Calu3 (cell line): ENCODE results near the gene GRIA4. TPM values are rescaled to one million over a fixed set of nuclear protein-coding genes. Genes with fewer than 3 reads are reported as not detected.

Experiments used
- BruUV-seq: library from RNA; stranded (reverse); fragments of 400-500 nt; replicated peaks from 2 replicates; lab custom pipeline; 2021; lab: Mats Ljungman, UMichigan
- CTCF ChIA-PET: fragments of 300-600 bp; sonication (Branson Sonifier 250); formaldehyde crosslinking; loops from one replicate; lab custom pipeline; 2022; ENCODE audit warnings: antibody characterized with exemption; lab: Charles Lee
- DNase-seq: peaks from one replicate; pipeline ENCODE4 v3.0.0; 2022
- H3K27ac Mint-ChIP-seq: one replicate; pipeline ENCODE4 v1.8.0; 2022; ENCODE audit warnings: mixed read lengths; ENCODE audit not compliant: unreplicated experiment
- H3K27me3 Mint-ChIP-seq: one replicate; pipeline ENCODE4 v1.8.0; 2022; ENCODE audit warnings: mixed read lengths; ENCODE audit not compliant: unreplicated experiment
- H3K36me3 Mint-ChIP-seq: one replicate; pipeline ENCODE4 v1.8.0; 2022; ENCODE audit warnings: mild to moderate bottlenecking, moderate library complexity, mixed read lengths; ENCODE audit not compliant: insufficient read depth, unreplicated experiment
- H3K4me1 Mint-ChIP-seq: one replicate; pipeline ENCODE4 v1.8.0; 2022; ENCODE audit warnings: mild to moderate bottlenecking, low read depth, mixed read lengths; ENCODE audit not compliant: unreplicated experiment
- H3K4me3 Mint-ChIP-seq: one replicate; pipeline ENCODE4 v1.8.0; 2022; ENCODE audit warnings: mild to moderate bottlenecking, low read depth, moderate library complexity, mixed read lengths; ENCODE audit not compliant: unreplicated experiment
- H3K9me3 Mint-ChIP-seq: one replicate; pipeline ENCODE4 v1.8.0; 2022; ENCODE audit warnings: low read depth, mixed read lengths; ENCODE audit not compliant: unreplicated experiment
- CTCF ChIP-seq: fragments of 200-600 bp; IDR thresholded peaks from one replicate; pipeline ENCODE4 v1.8.0; 2022; ENCODE audit warnings: antibody characterized with exemption; ENCODE audit not compliant: unreplicated experiment
- intact Hi-C: fragments of 100-400 bp; cut with micrococcal nuclease; formaldehyde crosslinking; loops from one replicate; pipeline ENCODE4 v1.10.0; 2022; ENCODE audit not compliant: unreplicated experiment
- total RNA-seq: library from RNA; stranded (reverse); gene quantifications from 2 replicates; pipeline ENCODE4 v1.2.3, GENCODE V29; 2022

GRIA4 gene
- total RNA-seq, 1 experiment from 2014 or later, result not detected

- CTCF ChIA-PET, result no interaction called here
- DNase-seq, result no peak
- Mint-ChIP-seq H3K27ac (no peak overlapping the region), H3K4me3 (no peak overlapping the region), H3K4me1 (no peaks in the 10 kb centered on the region), H3K9me3 (no peaks in the 10 kb centered on the region), H3K36me3 (no peaks in the 10 kb centered on the region), H3K27me3 (no peaks in the 10 kb centered on the region)
- BruUV-seq, result no TSS peak
- intact Hi-C loops, result no loop called here
- no peak for TF ChIP-seq CTCF
Measured at GRCh38 chr11:105911454-105911853, 301.6 kb downstream of the GRIA4 start.

- Mint-ChIP-seq H3K4me1 (no peaks in the 10 kb centered on the region), H3K36me3 (no peaks in the 10 kb centered on the region), H3K27ac (no peak overlapping the region), H3K4me3 (no peak overlapping the region), H3K9me3 (no peaks in the 10 kb centered on the region), H3K27me3 (no peaks in the 10 kb centered on the region)
- no peak for TF ChIP-seq CTCF
- no TSS peak for BruUV-seq
- CTCF ChIA-PET, result no interaction called here
- DNase-seq, result no peak
- intact Hi-C loops, result no loop called here
Measured at GRCh38 chr11:105912666-105913065, 302.8 kb downstream of the GRIA4 start.

GRCh38 chr11:105915021-105915420 is 305.1 kb downstream of the GRIA4 start:
- CTCF ChIA-PET, result no interaction called here
- no peaks in the 10 kb centered on the region for H3K27me3 Mint-ChIP-seq
- intact Hi-C loops, result no loop called here
- no peak overlapping the region for H3K4me3 Mint-ChIP-seq
- no TSS peak for BruUV-seq
- H3K4me1 Mint-ChIP-seq, result no peaks in the 10 kb centered on the region
- no peak for TF ChIP-seq CTCF
- H3K36me3 Mint-ChIP-seq, result no peaks in the 10 kb centered on the region
- DNase-seq, result no peak
- no peak overlapping the region for H3K27ac Mint-ChIP-seq
- H3K9me3 Mint-ChIP-seq, result no peaks in the 10 kb centered on the region

- intact Hi-C loops, result no loop called here
- CTCF ChIA-PET, result no interaction called here
- no peak for DNase-seq
- H3K27ac Mint-ChIP-seq, result no peak overlapping the region
- TF ChIP-seq CTCF, result no peak
- no peaks in the 10 kb centered on the region for H3K36me3 Mint-ChIP-seq
- no peaks in the 10 kb centered on the region for H3K9me3 Mint-ChIP-seq
- H3K4me3 Mint-ChIP-seq, result no peak overlapping the region
- no TSS peak for BruUV-seq
- no peaks in the 10 kb centered on the region for H3K4me1 Mint-ChIP-seq
- no peaks in the 10 kb centered on the region for H3K27me3 Mint-ChIP-seq
Measured at GRCh38 chr11:105918039-105918438, 308.2 kb downstream of the GRIA4 start.
